Spleen (tissue), 3 donors: Measurements from ENCODE around the gene IL1R2.

Experiments used
- POLR2A ChIP-seq, 3 donors: fragments of 450-650 bp; IDR thresholded peaks; one replicate each; pipeline ENCODE4 v1.5.1; 2017; ENCODE audit warnings: antibody characterized with exemption in 3 of 3, mild to moderate bottlenecking in 1 of 3
- POLR2AphosphoS5 ChIP-seq, 3 donors: sonication (generic); formaldehyde crosslinking; IDR thresholded peaks; one replicate each; pipeline ENCODE4 v1.5.1; 2017; ENCODE audit warnings: antibody characterized with exemption in 3 of 3

DNA sequence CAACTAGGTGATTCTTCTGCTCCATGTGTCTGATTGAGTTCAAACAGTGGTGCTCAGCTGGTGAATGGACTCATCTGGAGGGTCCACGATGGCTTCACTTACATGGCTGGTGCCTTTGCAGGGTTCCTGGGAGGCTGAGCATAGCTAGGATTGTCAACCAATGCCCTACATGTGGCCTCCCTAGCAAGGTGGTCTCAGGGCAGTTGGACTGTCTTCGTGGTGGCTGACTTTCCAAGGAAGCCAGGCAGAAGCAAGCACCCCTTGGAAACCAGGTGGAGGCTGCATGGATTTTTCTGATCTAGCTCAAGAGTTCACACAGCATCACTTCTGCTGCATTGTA is 6.8 kb downstream of the IL1R2 start:
- TF ChIP-seq POLR2AphosphoS5 (IDR thresholded peaks at IDR 0.05), result peak in 2 of 3 donors; percentile 10 to 47
- no peak for TF ChIP-seq POLR2A (IDR thresholded peaks at IDR 0.05)
